Activated T-cell treated with anti-CD3 and anti-CD28 coated beads for 1 hour (primary cell): Measurements from ENCODE around the gene CBR4.

Experiments used
- DNase-seq: peaks from one replicate; pipeline ENCODE4 v3.0.0-alpha.2; 2020; ENCODE audit warnings: low read depth

Gene CBR4

GRCh38 chr4:169033660-169034059 is 23.6 kb upstream of the CBR4 start:
- DNase-seq, result no peak

DNA sequence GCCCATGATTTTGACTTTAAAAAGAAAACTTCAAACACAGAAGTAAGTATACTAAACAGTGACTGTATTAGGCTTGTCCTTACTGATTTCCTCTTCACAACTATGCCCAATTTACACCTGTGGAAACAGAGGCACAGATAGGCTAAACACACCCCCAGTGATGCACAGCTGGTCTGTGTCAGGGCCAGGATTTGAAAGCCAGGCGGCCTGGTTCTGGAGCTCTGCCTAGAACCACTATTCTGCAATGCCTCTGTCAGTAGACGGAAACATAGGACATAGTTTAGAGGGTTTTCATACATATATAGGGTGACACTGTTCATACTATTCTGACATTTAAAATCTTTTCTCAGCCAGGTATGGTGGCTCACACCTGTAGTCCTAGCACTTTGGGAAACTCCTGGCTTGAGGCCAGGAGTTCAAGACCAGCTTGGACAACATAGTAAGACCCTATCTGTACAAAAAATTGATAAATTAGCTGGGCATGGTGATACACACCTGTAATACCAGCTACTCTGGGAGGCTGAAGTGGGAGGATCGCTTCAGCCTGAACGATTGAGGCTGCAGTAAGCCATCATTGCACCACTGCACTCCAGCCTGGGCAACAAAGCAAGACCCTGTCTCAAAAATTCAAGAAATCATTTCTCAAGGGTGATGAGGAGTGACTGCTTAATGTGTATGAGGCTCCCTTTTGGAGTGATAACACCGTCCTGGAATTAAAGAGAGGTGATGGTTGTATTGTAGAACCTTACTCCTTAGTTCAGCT is 23.0 kb upstream of the CBR4 start:
- no peak for DNase-seq

DNA sequence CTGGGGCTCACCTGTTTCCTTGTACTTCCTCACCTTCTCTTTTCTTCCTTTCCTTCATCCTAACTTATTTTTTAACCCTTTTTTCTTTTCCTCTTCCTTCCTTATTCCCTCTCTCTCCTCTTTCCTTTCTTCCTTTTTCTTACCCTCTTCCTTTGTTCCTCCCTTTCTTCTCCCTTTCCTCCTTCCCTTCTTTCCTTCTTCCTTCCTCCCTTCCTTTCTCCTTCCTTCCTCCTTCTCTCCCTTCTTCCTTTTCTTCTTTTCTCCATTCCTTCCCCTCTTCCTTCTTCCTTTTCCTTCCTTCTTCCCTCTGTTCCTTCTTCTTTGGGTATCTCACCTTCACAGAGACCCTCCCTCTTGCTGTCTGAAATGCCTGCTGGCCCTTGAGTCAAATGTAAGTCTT is 22.1 kb upstream of the CBR4 start:
- DNase-seq, result no peak

DNA sequence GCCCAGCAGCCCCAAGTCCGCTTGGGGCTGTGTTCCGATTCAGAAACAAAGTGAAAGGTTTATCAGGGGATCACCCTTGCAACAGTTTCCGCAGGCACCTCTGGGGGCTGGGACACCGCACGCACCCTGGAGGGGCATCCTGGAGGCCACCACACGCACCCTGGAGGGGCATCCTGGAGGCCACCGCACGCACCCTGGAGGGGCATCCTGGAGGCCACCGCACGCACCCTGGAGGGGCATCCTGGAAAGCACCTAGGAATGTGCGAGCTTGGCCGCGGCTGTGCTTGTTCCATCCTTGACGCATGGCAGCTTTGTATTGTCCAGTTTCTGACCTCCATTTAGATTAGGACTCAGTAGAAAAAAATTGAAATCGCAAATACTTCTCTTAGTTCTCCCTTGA is 21.3 kb upstream of the CBR4 start:
- DNase-seq, result no peak

DNA sequence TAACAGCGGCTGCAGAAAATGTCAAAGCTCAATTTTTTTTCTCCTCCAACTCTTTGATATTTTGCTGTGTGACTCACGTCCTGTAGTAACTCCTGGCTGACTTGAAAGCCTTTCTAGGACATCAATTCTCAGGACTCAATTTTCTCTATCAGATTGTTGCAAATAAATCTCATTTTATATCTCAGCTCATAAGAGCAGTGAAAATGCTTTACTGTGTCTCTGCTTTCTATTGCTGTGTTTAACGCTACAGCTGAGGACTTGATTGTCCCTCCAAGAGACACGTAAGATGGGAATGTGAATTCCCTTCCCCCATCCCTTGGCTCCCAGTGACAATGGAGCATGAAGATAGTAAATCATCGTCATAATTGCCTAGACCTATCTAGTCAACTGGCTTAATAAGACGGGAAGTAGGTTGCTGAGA is 20.5 kb upstream of the CBR4 start:
- no peak for DNase-seq

GRCh38 chr4:169029947-169030346 is 19.9 kb upstream of the CBR4 start:
- no peak for DNase-seq

DNA sequence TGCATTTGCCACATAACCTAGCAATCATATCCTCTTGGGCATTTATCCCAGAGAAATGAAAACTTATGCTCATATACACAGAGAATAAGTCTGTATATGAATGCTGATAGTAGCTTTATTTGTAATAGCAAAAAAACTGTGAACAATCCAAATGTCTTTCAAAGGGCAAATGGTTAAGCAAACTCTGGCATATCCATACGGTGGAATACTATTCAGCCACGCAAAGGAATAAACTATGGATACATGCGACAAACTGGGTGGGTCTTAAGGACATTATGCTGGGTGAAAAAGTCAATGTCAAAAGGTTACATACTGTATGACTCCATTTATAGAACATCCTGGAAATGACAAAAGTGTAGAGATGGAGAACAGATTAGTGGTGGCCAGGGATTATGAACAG is 17.6 kb upstream of the CBR4 start:
- no peak for DNase-seq

DNA sequence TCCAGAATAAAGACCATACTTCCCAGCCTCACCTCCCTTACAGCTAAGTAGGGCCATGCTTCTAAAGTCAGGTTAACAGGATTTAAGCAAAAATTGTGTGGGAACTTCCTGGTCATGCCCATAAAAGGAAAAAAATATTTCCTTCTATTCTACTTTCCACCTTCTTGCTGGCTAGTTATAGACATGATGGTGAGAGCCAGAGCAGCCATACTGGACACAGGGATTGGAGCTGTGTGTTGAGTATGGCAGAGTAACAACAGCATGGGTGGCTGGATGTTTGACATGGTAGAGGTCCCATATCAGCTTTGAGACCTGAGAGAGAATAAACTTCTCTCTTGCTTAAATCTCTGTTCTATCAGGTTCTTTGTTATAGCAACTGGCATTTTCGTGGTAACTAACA is 15.1 kb upstream of the CBR4 start:
- DNase-seq, result no peak

- no peak for DNase-seq
Measured at GRCh38 chr4:169024762-169025161, 14.7 kb upstream of the CBR4 start.

DNA sequence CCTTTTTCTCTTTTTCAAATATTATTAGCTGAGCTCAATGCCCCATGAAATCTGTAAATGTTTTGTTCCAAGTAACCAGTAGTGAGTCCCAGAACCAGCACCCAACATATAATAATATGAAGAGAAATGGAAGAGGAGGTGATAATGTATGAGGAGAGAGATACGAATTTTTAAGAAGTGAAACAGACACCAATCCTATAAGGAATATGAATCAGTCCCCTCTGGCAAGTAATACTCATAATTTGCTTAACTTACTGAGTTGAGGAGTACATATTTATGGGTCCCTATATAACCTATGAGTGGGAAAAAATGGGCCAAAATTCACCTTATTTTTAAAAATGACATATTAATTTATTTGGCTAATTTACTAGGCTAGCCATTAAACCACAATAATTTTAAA is 8.4 kb upstream of the CBR4 start:
- no peak for DNase-seq

GRCh38 chr4:169017971-169018370 is 7.9 kb upstream of the CBR4 start:
- no peak for DNase-seq

GRCh38 chr4:169015186-169015623 is 5.2 kb upstream of the CBR4 start:
- DNase-seq, result no peak

GRCh38 chr4:169014586-169014985 is 4.5 kb upstream of the CBR4 start:
- no peak for DNase-seq

DNA sequence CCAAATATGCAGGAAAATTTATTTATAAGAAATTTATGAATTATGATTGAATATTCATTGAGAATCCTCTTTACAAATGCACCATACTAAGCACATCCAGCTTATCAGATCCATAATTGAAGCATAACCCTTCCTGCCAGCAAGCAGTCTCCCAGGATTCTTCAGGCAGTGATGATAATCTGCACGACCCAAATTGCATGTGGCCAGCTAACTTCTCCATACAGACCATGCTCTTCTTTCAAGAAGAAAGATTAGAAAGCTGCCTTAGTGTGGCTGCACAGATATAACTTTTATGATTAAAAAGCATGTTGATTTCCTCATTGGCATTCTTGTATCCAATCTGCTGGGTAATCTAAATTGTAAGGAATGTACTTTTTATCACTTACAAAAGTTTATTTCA is 3.3 kb upstream of the CBR4 start:
- DNase-seq, result no peak

GRCh38 chr4:169012049-169012448 is 2.0 kb upstream of the CBR4 start:
- no peak for DNase-seq

DNA sequence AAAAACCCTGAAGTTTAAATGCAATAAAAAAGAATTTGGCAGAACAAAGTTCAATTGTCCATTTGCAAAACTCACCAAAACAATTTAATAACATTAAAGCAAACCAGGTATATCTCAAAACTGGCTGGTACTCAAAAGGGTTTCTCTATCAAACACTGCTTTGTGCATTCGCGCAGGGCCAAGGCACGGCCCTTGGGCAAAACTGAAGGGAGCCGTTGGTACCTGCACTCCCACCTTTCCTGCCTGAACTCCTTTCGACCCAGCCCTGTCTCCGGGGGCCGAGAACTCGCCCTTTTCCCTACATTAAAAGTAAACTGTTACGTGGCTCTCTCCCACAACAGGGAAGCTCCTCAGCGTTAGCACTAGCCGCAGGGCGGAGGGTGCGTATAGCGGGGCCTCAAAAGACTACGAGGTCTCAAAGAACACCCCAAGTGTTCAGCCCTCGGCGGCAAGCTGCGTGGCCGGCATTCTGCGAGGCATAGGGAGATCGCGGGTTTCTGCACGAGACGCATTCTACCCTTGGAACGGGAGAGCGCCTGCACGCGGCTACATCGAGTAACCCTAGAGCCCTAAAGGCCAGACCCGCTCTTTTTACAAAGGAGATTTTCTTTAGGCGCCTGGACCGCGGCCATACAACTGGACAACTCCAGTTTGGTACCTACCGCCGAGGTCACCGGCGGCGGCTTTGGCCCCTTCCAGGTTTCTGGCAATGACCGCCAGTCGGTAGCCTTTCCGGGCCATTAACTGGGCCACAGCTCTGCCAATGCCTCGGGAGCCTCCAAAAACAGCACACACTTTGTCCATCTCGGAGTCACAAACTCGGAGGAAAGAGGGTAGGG is 550 bp downstream of the CBR4 start:
- peak; percentile 42 for DNase-seq

- no peak for DNase-seq
Measured at GRCh38 chr4:169005453-169006099, 4.5 kb downstream of the CBR4 start.

GRCh38 chr4:169000315-169000714 is 9.7 kb downstream of the CBR4 start:
- DNase-seq, result no peak

DNA sequence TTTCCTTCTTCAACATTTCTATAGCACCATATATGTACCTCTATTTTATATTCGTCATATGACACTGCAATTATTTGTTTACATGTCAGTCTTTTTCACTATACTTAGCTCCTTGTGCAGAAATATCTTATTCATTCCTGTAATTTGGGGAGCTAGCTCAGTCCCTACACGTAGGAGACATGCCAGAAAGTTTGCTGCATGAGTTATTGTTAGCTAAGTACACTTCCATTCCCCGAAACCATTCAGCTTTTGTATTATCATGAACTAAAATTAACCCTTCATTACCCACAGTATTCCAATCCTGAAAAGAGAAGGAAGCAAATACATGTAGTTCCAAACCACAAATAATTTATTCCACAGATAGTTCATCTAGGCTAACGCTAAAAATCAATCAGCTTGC is 10.2 kb downstream of the CBR4 start:
- no peak for DNase-seq

DNA sequence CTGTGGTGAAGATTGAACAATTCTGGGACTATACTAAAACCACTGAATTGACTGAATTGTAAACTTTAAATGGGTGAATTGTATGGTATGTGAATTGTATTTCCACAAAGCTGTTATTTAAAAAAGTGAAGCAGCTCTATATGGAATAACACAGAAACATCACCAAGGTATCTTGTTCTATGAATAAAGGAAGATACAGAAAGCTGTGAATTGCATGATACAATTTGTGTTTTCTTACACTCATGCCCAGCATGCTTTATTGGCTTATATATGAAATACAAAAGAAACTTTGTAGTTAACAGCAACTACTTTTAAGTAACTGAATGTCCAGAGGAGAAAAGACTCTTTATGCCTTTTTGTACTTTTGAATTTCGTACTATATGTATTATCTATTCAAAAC is 11.5 kb downstream of the CBR4 start:
- DNase-seq, result no peak

GRCh38 chr4:168995537-168996295 is 14.3 kb downstream of the CBR4 start:
- no peak for DNase-seq

DNA sequence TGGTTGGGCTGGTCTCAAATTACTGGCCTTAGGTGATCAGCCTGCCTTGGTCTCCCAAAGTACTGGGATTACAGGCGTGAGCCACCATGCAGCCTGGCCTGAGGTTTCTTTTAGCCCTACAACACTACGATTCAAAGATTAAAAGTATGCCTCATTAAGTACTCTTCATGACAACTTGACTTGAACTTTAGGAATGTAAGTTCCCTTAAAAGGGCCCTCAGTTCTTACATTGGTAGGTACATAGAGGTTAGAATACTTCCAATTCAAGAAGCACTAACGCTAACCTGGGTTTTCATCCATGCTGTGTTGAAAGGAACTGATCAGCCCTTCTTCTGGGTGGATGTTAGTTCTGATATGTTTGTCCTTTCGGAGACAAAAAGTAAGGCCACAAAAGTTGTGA is 15.1 kb downstream of the CBR4 start:
- DNase-seq, result no peak
